Gastroesophageal sphincter (tissue), 4 donors: ENCODE measurements around the gene RAB36. TPM values are rescaled to one million over a fixed set of nuclear protein-coding genes. Genes with fewer than 3 reads are reported as not detected.

Source experiments
- ATAC-seq: fragments of 150-250 bp; one replicate; pipeline ENCODE4 v1.9.1; 2016; ENCODE audit warnings: mild to moderate bottlenecking, moderate library complexity
- H3K27ac ChIP-seq, 4 donors: fragments of 200-600 bp; sonication (generic) in 3 of 4; 1 replicate in 3 of 4; 2 replicates in 1 of 4; pipeline ENCODE4 v1.5.1; 2016 to 2019
- H3K27me3 ChIP-seq: fragments of 200-600 bp; sonication (generic); one replicate; pipeline ENCODE4 v1.5.1; 2019
- H3K36me3 ChIP-seq, 2 donors: fragments of 200-600 bp; sonication (generic); one replicate each; pipeline ENCODE4 v1.5.1; 2019; ENCODE audit warnings: control low read depth in 1 of 2
- H3K4me1 ChIP-seq, 3 donors: fragments of 200-600 bp; sonication (generic); 1 replicate in 2 of 3; 2 replicates in 1 of 3; pipeline ENCODE4 v1.5.1; 2016 to 2019; ENCODE audit warnings: control low read depth in 2 of 3
- H3K4me3 ChIP-seq, 2 donors: fragments of 200-600 bp; sonication (generic); one replicate each; pipeline ENCODE4 v1.5.1; 2019; ENCODE audit warnings: mild to moderate bottlenecking in 1 of 2, moderate library complexity in 1 of 2
- H3K9me3 ChIP-seq, 3 donors: fragments of 200-600 bp; sonication (generic); one replicate each; pipeline ENCODE4 v1.5.1; 2017 to 2019; ENCODE audit warnings: control low read depth in 2 of 3
- CTCF ChIP-seq, 4 experiments: fragments of 200-600 bp in 2 of 4; fragments of 450-650 bp in 2 of 4; sonication (generic) in 1 of 4; IDR thresholded peaks; one replicate each; pipeline ENCODE4 v1.5.1; 2017 to 2019; ENCODE audit warnings: antibody characterized with exemption in 4 of 4, mild to moderate bottlenecking in 2 of 4, moderate library complexity in 2 of 4
- EP300 ChIP-seq: sonication (generic); formaldehyde crosslinking; IDR thresholded peaks from one replicate; pipeline ENCODE4 v1.6.1; 2017; ENCODE audit warnings: antibody characterized with exemption, mild to moderate bottlenecking
- POLR2A ChIP-seq, 2 donors: fragments of 450-650 bp; IDR thresholded peaks; one replicate each; pipeline ENCODE4 v1.6.1; 2017; ENCODE audit warnings: antibody characterized with exemption in 2 of 2, mild to moderate bottlenecking in 2 of 2, moderate library complexity in 1 of 2
- POLR2AphosphoS5 ChIP-seq: sonication (generic); formaldehyde crosslinking; IDR thresholded peaks from one replicate; pipeline ENCODE4 v1.6.1; 2017; ENCODE audit warnings: antibody characterized with exemption
- WGBS, 2 donors: methylation state at CpG; one replicate each; pipeline ENCODE4 v1.1.5; 2018; ENCODE audit warnings: low coverage in 1 of 2; 5-methylcytosine and 5-hydroxymethylcytosine counted together
- total RNA-seq, 4 donors: library from RNA; depleted of rRNA; stranded (reverse); fragments of >200 nt; gene quantifications; one replicate each; pipeline ENCODE4 v1.1.0, GENCODE V29; 2016

RAB36 gene
- total RNA-seq, 4 donors from 2014 or later: 3.9 to 12.2 (median 6.7) TPM

GRCh38 chr22:23105919-23106318, 39.4 kb upstream of the RAB36 start:
- Histone ChIP-seq H3K36me3 (peaks cover 0 to 26% of the 10 kb centered on the region in 2 donors), H3K27ac (no peak overlapping the region), H3K4me3 (no peak overlapping the region), H3K4me1 (peaks cover 0 to 11% (median 0%) of the 10 kb centered on the region in 3 donors), H3K9me3 (no peaks in the 10 kb centered on the region), H3K27me3 (no peaks in the 10 kb centered on the region)
- ATAC-seq: no peak
- WGBS, 2 donors: 100% methylated on average over 2 of the region's 5 CpGs; no CpG with 5 or more reads in 1 of the 2 donors
- no peak for TF ChIP-seq POLR2A (IDR thresholded peaks at IDR 0.05)
- no peak for TF ChIP-seq EP300
- TF ChIP-seq POLR2AphosphoS5: no peak
- no peak for TF ChIP-seq CTCF (IDR thresholded peaks at IDR 0.05)

DNA sequence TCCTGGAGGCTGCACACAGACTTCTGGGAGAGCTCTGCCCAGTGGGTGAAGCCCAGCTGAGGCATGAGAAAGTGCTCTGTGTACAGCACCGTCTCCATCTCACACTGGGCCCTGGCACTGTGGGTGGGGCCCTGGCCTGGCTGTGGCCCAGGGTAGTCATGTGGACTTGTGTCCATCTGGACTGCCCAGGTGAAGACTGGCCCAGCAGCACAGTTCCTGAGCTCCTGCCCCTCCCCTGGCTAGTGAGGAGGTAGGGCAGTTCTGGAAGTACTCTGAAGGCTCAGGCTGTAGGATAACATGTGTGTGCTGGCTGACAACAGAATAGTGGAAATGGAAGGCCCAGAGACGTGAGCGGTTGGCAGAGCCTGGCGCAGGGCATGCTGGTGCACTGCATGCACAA, 38.9 kb upstream of the RAB36 start:
- TF ChIP-seq EP300: no peak
- TF ChIP-seq POLR2AphosphoS5: no peak
- TF ChIP-seq CTCF (IDR thresholded peaks at IDR 0.05): no peak
- TF ChIP-seq POLR2A (IDR thresholded peaks at IDR 0.05): no peak
- Histone ChIP-seq H3K4me3 (no peak overlapping the region), H3K27ac (no peak overlapping the region), H3K9me3 (no peaks in the 10 kb centered on the region), H3K36me3 (peaks cover 0 to 26% of the 10 kb centered on the region in 2 donors), H3K4me1 (peaks cover 0 to 7% (median 0%) of the 10 kb centered on the region in 3 donors), H3K27me3 (no peaks in the 10 kb centered on the region)
- ATAC-seq: no peak
- WGBS, 2 donors: 60% methylated on average over 1 of the region's 4 CpGs; no CpG with 5 or more reads in 1 of the 2 donors

- no peak for ATAC-seq
- no peak overlapping the region for H3K27ac ChIP-seq
- TF ChIP-seq POLR2AphosphoS5: no peak
- TF ChIP-seq POLR2A (IDR thresholded peaks at IDR 0.05): no peak
- TF ChIP-seq EP300: no peak
- TF ChIP-seq CTCF (IDR thresholded peaks at IDR 0.05): no peak
- peaks cover 0 to 7% (median 0%) of the 10 kb centered on the region in 3 donors for H3K4me1 ChIP-seq
- H3K27me3 ChIP-seq: no peaks in the 10 kb centered on the region
- 100% methylated on average over 2 of the region's 8 CpGs; no CpG with 5 or more reads in 1 of the 2 donors for WGBS, 2 donors
- H3K9me3 ChIP-seq: no peaks in the 10 kb centered on the region
- H3K36me3 ChIP-seq: peaks cover 0 to 26% of the 10 kb centered on the region in 2 donors
- H3K4me3 ChIP-seq: no peak overlapping the region
These were observed 38.3 kb upstream of the RAB36 start for GRCh38 chr22:23106906-23107367.

- ATAC-seq: no peak
- TF ChIP-seq EP300 (no peak), POLR2A (IDR thresholded peaks at IDR 0.05) (no peak), CTCF (IDR thresholded peaks at IDR 0.05) (no peak)
- peaks cover 0 to 26% of the 10 kb centered on the region in 2 donors for H3K36me3 ChIP-seq
- H3K4me1 ChIP-seq: peaks cover 0 to 5% (median 0%) of the 10 kb centered on the region in 3 donors
- H3K4me3 ChIP-seq: no peak overlapping the region
- H3K9me3 ChIP-seq: no peaks in the 10 kb centered on the region
- no CpG with 5 or more reads among the region's 17 CpGs for WGBS, 2 donors
- H3K27ac ChIP-seq: no peak overlapping the region
- no peaks in the 10 kb centered on the region for H3K27me3 ChIP-seq
These were observed 37.6 kb upstream of the RAB36 start for GRCh38 chr22:23107487-23108248.
